ENCODE data around the gene ANG. TPM values are rescaled to one million over a fixed set of nuclear protein-coding genes. Genes with fewer than 3 reads are reported as not detected.

The ANG gene
- total RNA-seq, 1 experiment from 2014 or later: 5.8 TPM

- DNase-seq (ENCODE audit: low read depth, low spot score) (no peak), ATAC-seq (no peak)
- H3K4me2 ChIP-seq (ENCODE audit: low read length): no peak overlapping the region
- H3K9ac ChIP-seq (ENCODE audit: low read length): no peak overlapping the region
- H2AFZ ChIP-seq (ENCODE audit: low read depth, low read length, poor library complexity, severe bottlenecking): no peak overlapping the region
- no peaks in the 10 kb centered on the region for H3K9me2 ChIP-seq (ENCODE audit: insufficient read depth)
- no peaks in the 10 kb centered on the region for H3K79me2 ChIP-seq (ENCODE audit: insufficient read depth, low read length)
- no TSS peak for BruUV-seq (replicated peaks)
- H3K9me3 ChIP-seq (ENCODE audit: control insufficient read depth in 1 of 2, insufficient read depth in 1 of 2, low read depth in 1 of 2, low read length in 2 of 2): no peaks in the 10 kb centered on the region
- CTCF ChIA-PET: no interaction called here
- peaks cover 20 to 43% of the 10 kb centered on the region in 2 experiments for H3K4me1 ChIP-seq (ENCODE audit: control insufficient read depth in 1 of 2, insufficient read depth in 2 of 2, low read length in 2 of 2)
- H3K4me3 ChIP-seq (replicated peaks in 1 of 2; ENCODE audit: low read depth in 1 of 2, low read length in 2 of 2): no peak overlapping the region
- intact Hi-C loops (cut with micrococcal nuclease): no loop called here
- POLR2A ChIA-PET: interaction anchor here (4.9 kb wide), 1 partner anchor 22 kb away, joined by 39 read pairs; no protein-coding TSS in a partner anchor
- H3K27me3 ChIP-seq (ENCODE audit: insufficient read depth, low read length): no peaks in the 10 kb centered on the region
- H3K36me3 ChIP-seq (ENCODE audit: control insufficient read depth in 1 of 2, insufficient read depth in 2 of 2, low read length in 2 of 2): no peaks in the 10 kb centered on the region
- RAD21 ChIA-PET (ENCODE audit: low non-redundant PET in 1 of 2, low total read pairs in 2 of 2, uncharacterized antibody in 2 of 2, unreplicated experiment in 2 of 2): no interaction called here
- no peaks in the 10 kb centered on the region for H4K20me1 ChIP-seq (ENCODE audit: insufficient read depth)
- TF ChIP-seq POLR2A (IDR thresholded peaks at IDR 0.05; ENCODE audit: borderline replicate concordance, extremely low read depth, insufficient read depth, insufficient read length) (no peak), YY1 (IDR thresholded peaks at IDR 0.05; ENCODE audit: extremely low read depth, insufficient replicate concordance, low read depth, low read length) (no peak), ZNF274 (IDR thresholded peaks at IDR 0.05; ENCODE audit: low read depth, low read length) (no peak), CTCF (IDR thresholded peaks at IDR 0.05 in 2 of 3, conservative IDR thresholded peaks at IDR 0.05 in 1 of 3; ENCODE audit: borderline replicate concordance in 1 of 3, insufficient read depth in 1 of 3, low read depth in 2 of 3, low read length in 2 of 3) (no peak), REST (IDR thresholded peaks at IDR 0.05; ENCODE audit: low read depth) (no peak), ZFX (IDR thresholded peaks at IDR 0.05) (no peak)
- H3K27ac ChIP-seq (ENCODE audit: low read depth, low read length): no peak overlapping the region
These were observed 29.2 kb upstream of the ANG start for GRCh38 chr14:20659336-20659735.
